Panc1 (cell line): ENCODE results near the gene MAPK10. TPM values are rescaled to one million over a fixed set of nuclear protein-coding genes. Genes with fewer than 3 reads are reported as not detected.

ENCODE experiments used
- ATAC-seq: fragments of 200-7000 bp; cut with Tn5 transposase; 2 replicates; pipeline ENCODE4 v1.9.1; 2020; ENCODE audit warnings: mild to moderate bottlenecking, moderate library complexity
- BruUV-seq: library from RNA; stranded (reverse); fragments of 400-500 nt; replicated peaks from 2 replicates; lab custom pipeline; 2021; lab: Mats Ljungman, UMichigan
- CTCF ChIA-PET: fragments of 300-600 bp; sonication (Branson Sonifier 250); formaldehyde crosslinking; loops from one replicate; lab custom pipeline; 2022; ENCODE audit warnings: antibody characterized with exemption; lab: Charles Lee
- POLR2A ChIA-PET: fragments of 300-600 bp; sonication (Branson Sonifier 250); formaldehyde crosslinking; loops from one replicate; lab custom pipeline; 2022; ENCODE audit warnings: antibody characterized with exemption; lab: Charles Lee
- DNase-seq: peaks from one replicate; pipeline ENCODE4 v3.0.0-alpha.2; 2010; ENCODE audit warnings: low read depth, low spot score
- H3K27ac ChIP-seq: 2 replicates; pipeline ENCODE4 v1.5.1; 2011; ENCODE audit warnings: mild to moderate bottlenecking, low read length, inconsistent platforms
- H3K27me3 ChIP-seq: fragments of 200-500 bp; sonication (Bioruptor generic); 2 replicates; pipeline ENCODE4 v1.6.0; 2014; ENCODE audit warnings: low read length, inconsistent platforms; ENCODE audit not compliant: control insufficient read depth, insufficient read depth
- H3K36me3 ChIP-seq: fragments of 200-500 bp; sonication (Bioruptor generic); 2 replicates; pipeline ENCODE4 v1.5.1; 2014; ENCODE audit warnings: inconsistent platforms, mild to moderate bottlenecking, low read length, moderate library complexity; ENCODE audit not compliant: control insufficient read depth, insufficient read depth
- H3K4me1 ChIP-seq: 2 replicates; pipeline ENCODE4 v1.5.1; 2011; ENCODE audit warnings: inconsistent platforms, mild to moderate bottlenecking, low read length, moderate library complexity; ENCODE audit not compliant: control insufficient read depth, insufficient read depth
- H3K4me3 ChIP-seq, 2 experiments: 2 replicates each; pipeline ENCODE4 v1.5.1; 2011 to 2012; ENCODE audit warnings: low read depth in 2 of 2, low read length in 2 of 2, mild to moderate bottlenecking in 2 of 2, inconsistent platforms in 1 of 2, moderate library complexity in 1 of 2
- H3K9me3 ChIP-seq: fragments of 200-500 bp; sonication (Bioruptor generic); 2 replicates; pipeline ENCODE4 v1.5.1; 2014; ENCODE audit warnings: low read depth, mild to moderate bottlenecking, inconsistent platforms, low read length, moderate library complexity; ENCODE audit not compliant: control insufficient read depth, insufficient read depth
- CTCF ChIP-seq: fragments of 450-650 bp; IDR thresholded peaks from 2 replicates; pipeline ENCODE4 v1.5.1; 2017; ENCODE audit warnings: mild to moderate bottlenecking
- POLR2AphosphoS5 ChIP-seq: IDR thresholded peaks from 2 replicates; pipeline ENCODE4 v1.6.1; 2012; ENCODE audit warnings: mild to moderate bottlenecking, low read depth, low read length, moderate library complexity
- REST ChIP-seq, 2 experiments: IDR thresholded peaks; 2 replicates each; pipeline ENCODE4 v1.6.1; 2011 to 2012; ENCODE audit warnings: low read depth in 2 of 2, control low read depth in 1 of 2, low read length in 1 of 2, mild to moderate bottlenecking in 1 of 2, moderate library complexity in 1 of 2; ENCODE audit not compliant: insufficient read depth in 1 of 2
- SIN3A ChIP-seq: IDR thresholded peaks from 2 replicates; pipeline ENCODE4 v1.6.1; 2012; ENCODE audit warnings: low read depth, mild to moderate bottlenecking, low read length, moderate library complexity, borderline replicate concordance; ENCODE audit not compliant: insufficient read depth
- TCF7L2 ChIP-seq: IDR thresholded peaks from 2 replicates; pipeline ENCODE4 v1.6.1; 2011; ENCODE audit warnings: mild to moderate bottlenecking, low read depth, low read length, inconsistent platforms
- in situ Hi-C: cut with HindIII; loops from 2 replicates; pipeline ENCODE4 v1.10.0; 2016; ENCODE audit warnings: low sequenced_read_pairs, low pct_unique_long_range_greater_than_20kb
- intact Hi-C: fragments of 100-400 bp; cut with micrococcal nuclease; formaldehyde crosslinking; loops from one replicate; pipeline ENCODE4 v1.10.0; 2022; ENCODE audit not compliant: unreplicated experiment
- total RNA-seq: library from RNA; stranded (reverse); gene quantifications from one replicate; pipeline ENCODE4 v1.2.1, GENCODE V29; 2021; ENCODE audit not compliant: unreplicated experiment

The MAPK10 gene
- total RNA-seq, 1 experiment from 2014 or later: 0.85 TPM

GRCh38 chr4:86368433-86368832, 8.6 kb upstream of the MAPK10 start:
- in situ Hi-C loops: no loop called here
- Histone ChIP-seq H3K4me3 (no peak overlapping the region), H3K4me1 (no peaks in the 10 kb centered on the region), H3K27ac (no peak overlapping the region), H3K36me3 (no peaks in the 10 kb centered on the region), H3K9me3 (no peaks in the 10 kb centered on the region), H3K27me3 (no peaks in the 10 kb centered on the region)
- POLR2A ChIA-PET: no interaction called here
- DNase-seq (no peak), ATAC-seq (no peak)
- intact Hi-C loops: no loop called here
- CTCF ChIA-PET: no interaction called here
- TF ChIP-seq POLR2AphosphoS5: no peak
- TF ChIP-seq TCF7L2: no peak
- TF ChIP-seq SIN3A: no peak
- no peak for TF ChIP-seq CTCF
- TF ChIP-seq REST (IDR thresholded peaks at IDR 0.05; ENCODE audit: insufficient read depth in 1 of 2, low read depth in 2 of 2, low read length in 1 of 2): no peak
- no TSS peak for BruUV-seq

- BruUV-seq: no TSS peak
- in situ Hi-C loops (no loop called here), intact Hi-C loops (no loop called here)
- no peak for TF ChIP-seq REST (IDR thresholded peaks at IDR 0.05; ENCODE audit: insufficient read depth in 1 of 2, low read depth in 2 of 2, low read length in 1 of 2)
- no peak for TF ChIP-seq CTCF
- no peak for TF ChIP-seq SIN3A
- TF ChIP-seq POLR2AphosphoS5: no peak
- no peak for TF ChIP-seq TCF7L2
- no peaks in the 10 kb centered on the region for H3K9me3 ChIP-seq
- no peaks in the 10 kb centered on the region for H3K4me1 ChIP-seq
- ChIA-PET POLR2A (no interaction called here), CTCF (no interaction called here)
- no peak for DNase-seq
- no peak for ATAC-seq
- no peak overlapping the region for H3K27ac ChIP-seq
- H3K27me3 ChIP-seq: no peaks in the 10 kb centered on the region
- H3K4me3 ChIP-seq: no peak overlapping the region
- no peaks in the 10 kb centered on the region for H3K36me3 ChIP-seq
Observed at GRCh38 chr4:86367577-86367976, 7.7 kb upstream of the MAPK10 start.
